ENCODE measurements around the gene ARF6.
A peak's percentile ranks its signal among the peaks of the same experiment; 100 is the strongest.
"Not testable (repeated sequence)": the region's sequence is repeated elsewhere in the genome, so short reads cannot be mapped to it uniquely, and the experiment has no call there.

ARF6 gene

DNA sequence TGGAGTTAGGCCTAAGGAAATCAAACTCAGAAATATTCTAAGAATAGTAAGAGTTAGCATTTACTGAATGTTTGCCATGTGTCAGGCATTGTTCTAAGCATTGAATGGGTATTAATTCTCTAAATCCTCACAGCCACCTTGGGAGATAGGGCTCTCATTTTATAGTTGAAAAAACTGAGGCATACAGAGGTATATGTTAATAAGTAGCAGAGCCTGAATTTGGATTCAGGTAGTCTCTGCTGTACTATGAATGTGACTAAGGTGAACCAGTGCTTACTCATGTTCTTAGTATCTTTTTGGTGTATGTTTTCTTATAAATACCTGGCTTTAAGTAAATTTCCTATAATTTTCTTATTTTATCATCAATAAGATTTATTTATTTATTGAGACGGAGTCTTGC lies 8.1 kb downstream of the ARF6 start:
- DNase-seq (ENCODE audit: low spot score in 2 of 2) (no peak), ATAC-seq (replicated peaks; ENCODE audit: extremely low read depth, poor library complexity, severe bottlenecking) (no peak)
- Mint-ChIP-seq H3K9me3 (no peaks in the 10 kb centered on the region), H3K4me3 (no peak overlapping the region), H3K36me3 (ENCODE audit: insufficient read depth) (peaks cover 23% of the 10 kb centered on the region), H3K27me3 (no peaks in the 10 kb centered on the region), H3K4me1 (peaks cover 40% of the 10 kb centered on the region), H3K27ac (ENCODE audit: low read depth) (no peak overlapping the region)

DNA sequence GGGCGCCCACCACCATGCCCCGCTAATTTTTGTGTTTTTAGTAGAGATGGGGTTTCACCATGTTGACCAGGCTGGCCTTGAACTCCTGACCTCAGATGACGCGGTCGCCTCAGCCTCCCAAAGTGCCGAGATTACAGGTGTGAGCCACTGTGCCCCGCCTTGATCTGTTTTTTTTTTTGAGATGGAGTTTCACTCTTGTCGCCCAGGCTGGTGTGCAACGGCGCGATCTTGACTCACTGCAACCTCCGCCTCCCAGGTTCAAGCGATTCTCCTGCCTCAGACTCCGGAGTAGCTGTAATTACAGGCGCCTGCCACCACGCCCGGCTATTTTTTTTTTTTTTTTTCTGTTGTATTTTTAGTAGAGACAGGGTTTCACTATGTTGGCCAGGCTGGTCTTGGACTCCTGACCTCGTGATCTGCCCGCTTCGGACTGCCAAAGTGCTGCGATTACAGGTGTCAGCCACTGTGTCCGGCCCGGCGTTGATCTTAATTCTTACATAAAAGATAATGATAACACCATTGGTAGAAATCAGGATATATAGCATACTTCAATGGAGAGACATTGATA lies 9.9 kb downstream of the ARF6 start:
- H3K9me3 Mint-ChIP-seq; H3K27me3 Mint-ChIP-seq; H3K27ac Mint-ChIP-seq (ENCODE audit: low read depth); DNase-seq (ENCODE audit: low spot score in 2 of 2); ATAC-seq (replicated peaks; ENCODE audit: extremely low read depth, poor library complexity, severe bottlenecking): not testable (repeated sequence)
- peak overlapping the region; percentile 6 for H3K4me3 Mint-ChIP-seq
- peaks cover 34% of the 10 kb centered on the region for H3K4me1 Mint-ChIP-seq
- peaks cover 15% of the 10 kb centered on the region for H3K36me3 Mint-ChIP-seq (ENCODE audit: insufficient read depth)

DNA sequence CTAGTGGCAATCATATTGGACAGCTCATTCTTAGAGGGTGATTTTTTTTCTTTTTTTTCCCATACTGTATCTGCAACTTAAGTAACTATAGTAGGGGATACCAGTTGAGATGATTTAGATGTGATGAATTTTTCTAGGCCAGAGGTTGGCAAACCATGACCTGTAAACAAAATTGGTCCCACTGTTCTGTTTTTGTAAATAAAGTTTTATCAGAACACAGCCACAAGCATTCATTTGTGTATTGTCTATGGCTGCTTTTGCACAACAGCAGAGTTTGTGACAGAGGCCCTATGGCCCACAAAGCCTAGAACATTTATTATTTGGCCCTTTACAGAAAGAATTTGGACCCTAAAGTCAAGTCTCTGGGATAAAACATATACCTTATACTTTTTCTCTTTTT lies 11.4 kb downstream of the ARF6 start:
- H3K4me1 Mint-ChIP-seq, result peaks cover 25% of the 10 kb centered on the region
- no peak for ATAC-seq (replicated peaks; ENCODE audit: extremely low read depth, poor library complexity, severe bottlenecking)
- no peaks in the 10 kb centered on the region for H3K27me3 Mint-ChIP-seq
- no peak for DNase-seq (ENCODE audit: low spot score in 2 of 2)
- H3K4me3 Mint-ChIP-seq, result no peak overlapping the region
- no peak overlapping the region for H3K27ac Mint-ChIP-seq (ENCODE audit: low read depth)
- H3K36me3 Mint-ChIP-seq (ENCODE audit: insufficient read depth), result peaks cover 10% of the 10 kb centered on the region
- H3K9me3 Mint-ChIP-seq, result no peaks in the 10 kb centered on the region

DNA sequence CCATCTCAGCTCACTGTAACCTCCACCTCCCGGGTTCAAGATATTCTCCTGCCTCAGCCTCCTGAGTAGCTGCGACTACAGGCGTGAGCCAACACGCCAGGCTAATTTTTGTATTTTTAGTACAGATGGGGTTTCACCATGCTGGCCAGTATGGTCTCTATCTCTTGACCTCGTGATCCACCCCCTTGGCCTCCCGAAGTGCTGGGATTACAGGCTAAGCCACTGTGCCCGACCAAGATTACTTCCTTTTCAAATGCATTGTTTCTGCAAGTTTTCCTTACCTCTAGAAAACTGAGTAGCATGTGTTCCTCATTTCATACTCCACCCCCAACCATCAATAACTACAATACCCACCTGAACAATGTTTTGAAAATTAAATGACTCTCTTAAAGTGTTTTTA lies 13.1 kb downstream of the ARF6 start:
- ATAC-seq (replicated peaks; ENCODE audit: extremely low read depth, poor library complexity, severe bottlenecking) (no peak), DNase-seq (ENCODE audit: low spot score in 2 of 2) (no peak)
- no peaks in the 10 kb centered on the region for H3K9me3 Mint-ChIP-seq
- peaks cover 7% of the 10 kb centered on the region for H3K36me3 Mint-ChIP-seq (ENCODE audit: insufficient read depth)
- H3K27me3 Mint-ChIP-seq, result no peaks in the 10 kb centered on the region
- no peak overlapping the region for H3K27ac Mint-ChIP-seq (ENCODE audit: low read depth)
- no peak overlapping the region for H3K4me3 Mint-ChIP-seq
- H3K4me1 Mint-ChIP-seq, result peaks cover 17% of the 10 kb centered on the region

DNA sequence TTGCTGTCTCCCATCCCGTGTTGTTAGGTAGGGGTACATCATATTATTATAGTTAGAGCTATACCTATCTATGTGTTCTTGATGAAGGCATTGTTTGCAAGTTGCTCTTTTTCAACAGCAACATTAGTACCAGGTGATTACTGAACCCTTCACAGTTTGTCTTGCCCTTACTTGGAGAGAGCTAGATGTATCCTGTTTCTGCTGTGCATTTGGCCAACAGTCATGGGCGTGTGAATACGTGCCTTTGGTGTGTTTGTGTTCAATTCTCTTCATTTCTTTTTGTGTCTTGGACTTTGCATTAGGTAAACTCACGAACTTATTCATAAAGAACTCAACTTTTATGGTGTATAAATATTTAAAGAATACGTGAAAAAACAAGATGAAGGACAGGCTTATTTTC lies 14.3 kb downstream of the ARF6 start:
- Mint-ChIP-seq H3K36me3 (ENCODE audit: insufficient read depth) (peaks cover 4% of the 10 kb centered on the region), H3K27me3 (no peaks in the 10 kb centered on the region), H3K4me1 (peaks cover 20% of the 10 kb centered on the region), H3K9me3 (no peaks in the 10 kb centered on the region), H3K27ac (ENCODE audit: low read depth) (peak overlapping the region; percentile 67), H3K4me3 (no peak overlapping the region)
- DNase-seq (ENCODE audit: low spot score in 2 of 2) (no peak), ATAC-seq (replicated peaks; ENCODE audit: extremely low read depth, poor library complexity, severe bottlenecking) (no peak)

DNA sequence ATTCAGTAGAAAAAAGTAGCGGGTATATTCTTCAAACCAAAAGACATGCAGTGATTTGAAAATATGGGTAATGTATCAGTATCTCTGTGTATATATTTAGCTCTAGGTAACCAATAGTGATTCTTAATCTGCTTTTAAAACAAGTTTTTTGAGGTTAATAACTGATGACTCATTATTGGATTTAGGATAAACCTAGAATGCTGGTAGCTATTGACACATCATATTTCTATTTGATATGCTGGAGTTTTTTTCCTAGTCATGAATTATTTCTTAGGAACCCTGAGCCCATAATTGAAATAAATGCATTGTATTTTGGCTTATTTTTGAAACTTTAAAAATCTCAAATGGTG lies 15.5 kb downstream of the ARF6 start:
- peaks cover 17% of the 10 kb centered on the region for H3K4me1 Mint-ChIP-seq
- H3K4me3 Mint-ChIP-seq, result no peak overlapping the region
- H3K27me3 Mint-ChIP-seq, result no peaks in the 10 kb centered on the region
- peak overlapping the region; percentile 67 for H3K27ac Mint-ChIP-seq (ENCODE audit: low read depth)
- DNase-seq (ENCODE audit: low spot score in 2 of 2) (no peak), ATAC-seq (replicated peaks; ENCODE audit: extremely low read depth, poor library complexity, severe bottlenecking) (no peak)
- H3K36me3 Mint-ChIP-seq (ENCODE audit: insufficient read depth), result no peaks in the 10 kb centered on the region
- H3K9me3 Mint-ChIP-seq, result no peaks in the 10 kb centered on the region

DNA sequence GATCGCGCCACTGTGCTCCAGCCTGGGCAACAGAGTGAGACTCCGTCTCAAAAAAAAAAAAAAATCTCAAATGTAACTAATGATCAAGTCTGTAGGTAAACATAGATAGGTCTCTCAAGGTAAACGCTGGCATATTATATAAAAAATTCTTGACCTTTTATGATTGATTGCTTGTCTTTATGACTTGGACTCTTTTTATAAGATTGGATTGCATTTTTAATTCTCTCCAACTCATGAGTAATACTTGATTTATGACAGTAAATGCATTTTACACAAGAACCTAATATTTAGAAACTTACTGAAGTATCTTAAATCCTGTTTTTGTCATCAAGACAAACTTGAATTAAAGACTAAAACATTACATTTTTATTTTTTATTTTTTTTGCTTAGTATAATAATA lies 16.1 kb downstream of the ARF6 start:
- H3K4me1 Mint-ChIP-seq, result peaks cover 17% of the 10 kb centered on the region
- H3K27me3 Mint-ChIP-seq, result no peaks in the 10 kb centered on the region
- H3K36me3 Mint-ChIP-seq (ENCODE audit: insufficient read depth), result no peaks in the 10 kb centered on the region
- H3K9me3 Mint-ChIP-seq, result no peaks in the 10 kb centered on the region
- DNase-seq (ENCODE audit: low spot score in 2 of 2) (no peak), ATAC-seq (replicated peaks; ENCODE audit: extremely low read depth, poor library complexity, severe bottlenecking) (no peak)
- H3K27ac Mint-ChIP-seq (ENCODE audit: low read depth), result no peak overlapping the region
- no peak overlapping the region for H3K4me3 Mint-ChIP-seq

DNA sequence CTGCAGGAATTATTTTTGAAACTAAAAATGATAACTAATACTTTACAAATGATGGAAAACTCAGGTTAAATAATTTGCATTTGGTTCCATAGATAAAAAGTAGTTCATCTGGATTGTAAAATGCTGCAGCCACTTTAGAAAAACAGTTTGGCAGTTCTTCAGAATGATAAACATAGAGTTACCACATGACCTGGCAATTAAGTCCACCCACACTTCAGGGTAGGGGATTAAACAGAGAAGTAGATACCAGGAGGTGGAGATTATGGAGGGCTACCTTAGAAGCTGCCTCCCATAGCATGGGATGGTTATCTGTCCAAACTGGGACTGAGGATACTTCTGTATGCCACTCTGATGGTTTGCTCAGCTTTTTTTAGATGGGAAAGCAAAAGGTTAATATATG lies 22.2 kb downstream of the ARF6 start:
- no peak overlapping the region for H3K4me3 Mint-ChIP-seq
- DNase-seq (ENCODE audit: low spot score in 2 of 2) (no peak), ATAC-seq (replicated peaks; ENCODE audit: extremely low read depth, poor library complexity, severe bottlenecking) (no peak)
- no peaks in the 10 kb centered on the region for H3K27me3 Mint-ChIP-seq
- peaks cover 9% of the 10 kb centered on the region for H3K4me1 Mint-ChIP-seq
- no peaks in the 10 kb centered on the region for H3K9me3 Mint-ChIP-seq
- no peaks in the 10 kb centered on the region for H3K36me3 Mint-ChIP-seq (ENCODE audit: insufficient read depth)
- H3K27ac Mint-ChIP-seq (ENCODE audit: low read depth), result no peak overlapping the region

DNA sequence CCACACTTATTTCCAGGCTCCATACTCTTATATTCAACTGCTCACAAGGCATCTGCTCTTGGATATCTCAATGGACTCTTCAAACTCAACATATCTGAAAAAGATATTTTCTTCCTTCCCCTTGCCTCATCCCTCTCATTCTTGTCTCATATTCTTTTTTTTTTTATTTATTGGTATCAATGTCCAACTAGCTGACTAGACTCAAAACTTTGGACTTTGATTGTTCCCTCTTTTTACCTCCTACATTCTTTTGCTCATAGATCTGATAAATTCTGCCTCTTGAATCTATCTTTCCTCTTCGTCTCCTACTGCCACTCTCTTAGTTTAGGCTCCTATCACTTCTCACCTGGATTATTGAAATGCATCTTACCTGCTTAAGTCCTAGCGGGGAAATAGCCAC lies 25.8 kb downstream of the ARF6 start:
- no peak overlapping the region for H3K27ac Mint-ChIP-seq (ENCODE audit: low read depth)
- no peak for DNase-seq (ENCODE audit: low spot score in 2 of 2)
- peaks cover 7% of the 10 kb centered on the region for H3K4me1 Mint-ChIP-seq
- H3K27me3 Mint-ChIP-seq, result no peaks in the 10 kb centered on the region
- no peaks in the 10 kb centered on the region for H3K9me3 Mint-ChIP-seq
- no peak for ATAC-seq (replicated peaks; ENCODE audit: extremely low read depth, poor library complexity, severe bottlenecking)
- peaks cover 1% of the 10 kb centered on the region for H3K36me3 Mint-ChIP-seq (ENCODE audit: insufficient read depth)
- no peak overlapping the region for H3K4me3 Mint-ChIP-seq

DNA sequence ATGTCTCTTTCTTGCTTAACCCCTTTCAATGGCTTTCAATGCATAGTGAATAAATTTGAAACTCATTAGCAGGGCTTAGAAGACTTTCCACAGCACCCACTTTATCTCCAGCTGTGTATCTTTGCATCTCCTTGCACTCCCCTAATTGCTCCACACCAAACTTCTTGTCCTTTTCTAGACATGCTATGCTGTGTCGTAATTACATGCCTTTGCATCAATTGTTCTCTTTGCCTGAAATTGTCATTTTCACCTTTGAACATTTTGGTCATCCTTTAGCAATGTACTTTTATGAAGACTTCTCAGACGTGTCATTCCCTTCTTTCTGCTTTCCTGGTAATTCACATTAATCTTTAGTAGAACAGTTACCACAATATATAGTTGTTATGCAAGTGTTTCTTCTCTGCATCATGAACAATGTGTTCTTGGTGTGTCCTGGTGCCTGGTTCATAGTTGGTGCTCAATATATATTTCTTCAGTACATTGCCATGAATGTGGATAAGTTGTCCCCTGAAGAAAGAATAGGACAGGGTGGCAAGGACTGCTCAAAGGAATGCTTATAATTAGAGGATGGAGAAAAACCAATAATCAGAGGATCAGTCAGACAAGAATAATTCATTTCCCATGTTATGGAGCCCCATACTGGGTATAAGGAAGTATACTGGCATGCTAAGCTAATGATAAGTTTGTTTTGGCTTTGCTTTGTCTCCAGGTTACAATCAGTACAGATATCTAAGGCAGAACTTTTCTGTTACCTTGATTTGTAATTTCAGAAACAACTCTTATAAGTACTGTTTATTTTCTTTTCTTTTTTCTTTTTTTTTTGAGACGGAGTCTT lies 27.2 kb downstream of the ARF6 start:
- Mint-ChIP-seq H3K27me3 (no peaks in the 10 kb centered on the region), H3K36me3 (ENCODE audit: insufficient read depth) (peaks cover 1% of the 10 kb centered on the region), H3K27ac (ENCODE audit: low read depth) (no peak overlapping the region), H3K4me3 (no peak overlapping the region), H3K9me3 (no peaks in the 10 kb centered on the region), H3K4me1 (peaks cover 9% of the 10 kb centered on the region)
- DNase-seq (ENCODE audit: low spot score in 2 of 2) (no peak), ATAC-seq (replicated peaks; ENCODE audit: extremely low read depth, poor library complexity, severe bottlenecking) (no peak)

DNA sequence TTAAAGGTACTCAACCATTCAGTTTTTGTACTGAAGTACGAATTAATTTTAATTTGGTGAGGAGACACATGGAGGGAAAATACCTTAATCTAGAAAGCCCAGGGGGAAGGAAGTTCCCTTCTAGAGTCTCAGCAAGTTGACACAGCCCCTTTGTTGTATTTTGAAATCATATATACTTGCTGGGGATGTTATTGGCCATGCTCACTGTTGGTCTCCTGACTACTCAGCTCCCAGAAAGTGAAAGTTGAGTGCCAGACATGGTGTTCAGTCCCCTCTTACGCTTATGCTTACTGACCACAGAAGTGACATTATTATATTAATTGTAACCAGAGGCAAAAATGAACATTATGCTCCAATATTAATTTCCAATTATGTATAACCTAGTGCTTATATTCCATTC lies 28.1 kb downstream of the ARF6 start:
- no peak for ATAC-seq (replicated peaks; ENCODE audit: extremely low read depth, poor library complexity, severe bottlenecking)
- H3K9me3 Mint-ChIP-seq, result no peaks in the 10 kb centered on the region
- peaks cover 9% of the 10 kb centered on the region for H3K4me1 Mint-ChIP-seq
- DNase-seq (ENCODE audit: low spot score in 2 of 2), result no peak
- H3K27me3 Mint-ChIP-seq, result no peaks in the 10 kb centered on the region
- H3K36me3 Mint-ChIP-seq (ENCODE audit: insufficient read depth), result peaks cover 1% of the 10 kb centered on the region
- no peak overlapping the region for H3K4me3 Mint-ChIP-seq
- H3K27ac Mint-ChIP-seq (ENCODE audit: low read depth), result no peak overlapping the region

DNA sequence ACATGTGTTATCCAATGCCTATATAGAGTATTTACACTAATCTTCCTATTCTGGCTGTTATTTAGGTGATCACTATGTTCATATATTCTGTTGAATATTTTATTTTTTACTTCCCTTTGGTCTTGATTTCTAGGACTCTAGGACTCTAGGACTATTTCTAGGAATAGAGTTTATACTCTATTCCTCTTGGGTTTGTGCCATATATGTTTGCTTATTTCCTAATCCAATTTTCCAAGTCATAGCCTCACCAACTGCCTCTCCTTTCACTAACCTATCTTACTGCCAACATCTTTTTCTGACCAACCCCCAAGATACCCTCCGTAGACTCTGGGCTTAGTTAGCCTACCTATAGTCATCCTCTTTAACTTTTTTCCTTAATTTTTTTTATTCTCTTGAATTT lies 28.5 kb downstream of the ARF6 start:
- Mint-ChIP-seq H3K4me3 (no peak overlapping the region), H3K27ac (ENCODE audit: low read depth) (no peak overlapping the region), H3K9me3 (no peaks in the 10 kb centered on the region), H3K36me3 (ENCODE audit: insufficient read depth) (peaks cover 1% of the 10 kb centered on the region), H3K4me1 (peaks cover 9% of the 10 kb centered on the region), H3K27me3 (no peaks in the 10 kb centered on the region)
- DNase-seq (ENCODE audit: low spot score in 2 of 2), result no peak
- ATAC-seq (replicated peaks; ENCODE audit: extremely low read depth, poor library complexity, severe bottlenecking), result no peak

DNA sequence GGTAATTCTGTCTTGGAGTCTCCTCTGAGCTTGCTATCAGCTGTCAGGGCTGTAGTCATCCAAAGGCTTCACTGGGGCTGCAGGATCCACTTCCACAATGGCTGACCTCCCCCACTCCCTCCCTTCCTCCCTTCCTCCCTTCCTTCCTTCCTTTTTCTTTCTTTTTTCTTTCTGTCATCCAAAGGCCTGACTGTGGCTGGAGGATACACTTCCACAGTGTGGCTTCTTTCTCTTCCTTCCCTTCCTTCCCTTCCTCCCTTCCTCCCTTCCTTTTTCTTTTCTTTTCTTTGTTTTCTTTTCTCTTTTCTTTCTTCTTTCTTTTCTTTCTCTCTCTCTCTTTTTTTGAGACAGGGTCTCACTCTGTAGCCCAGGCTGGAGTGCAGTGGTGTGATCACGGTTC lies 30.6 kb downstream of the ARF6 start:
- no peaks in the 10 kb centered on the region for H3K27me3 Mint-ChIP-seq
- no peaks in the 10 kb centered on the region for H3K9me3 Mint-ChIP-seq
- DNase-seq (ENCODE audit: low spot score in 2 of 2) (no peak), ATAC-seq (replicated peaks; ENCODE audit: extremely low read depth, poor library complexity, severe bottlenecking) (no peak)
- H3K4me3 Mint-ChIP-seq, result no peak overlapping the region
- peak overlapping the region; percentile 84 for H3K27ac Mint-ChIP-seq (ENCODE audit: low read depth)
- peaks cover 1% of the 10 kb centered on the region for H3K36me3 Mint-ChIP-seq (ENCODE audit: insufficient read depth)
- H3K4me1 Mint-ChIP-seq, result peaks cover 9% of the 10 kb centered on the region

Measured in central memory CD8-positive, alpha-beta T cell (primary cell).